ENCODE results near the gene MMGT1. TPM values are rescaled to one million over a fixed set of nuclear protein-coding genes. Genes with fewer than 3 reads are reported as not detected.

MMGT1 gene
- total RNA-seq, 1 donor from 2014 or later = 18.2 TPM

- Mint-ChIP-seq H3K4me1 (ENCODE audit: unreplicated experiment) (peaks cover 37% of the 10 kb centered on the region), H3K4me3 (ENCODE audit: unreplicated experiment) (peak overlapping the region; percentile 83), H3K36me3 (ENCODE audit: low read depth, unreplicated experiment) (no peaks in the 10 kb centered on the region), H3K27me3 (ENCODE audit: unreplicated experiment) (peaks cover 7% of the 10 kb centered on the region), H3K9me3 (ENCODE audit: unreplicated experiment) (no peaks in the 10 kb centered on the region), H3K27ac (ENCODE audit: unreplicated experiment) (no peak overlapping the region)
- no peak for TF ChIP-seq CTCF (IDR thresholded peaks at IDR 0.05; ENCODE audit: unreplicated experiment)
- DNase-seq (ENCODE audit: low spot score) = no peak
These were observed 10.5 kb upstream of the MMGT1 start for GRCh38 chrX:135984256-135984655.

GRCh38 chrX:135982860-135983259, 9.1 kb upstream of the MMGT1 start:
- peaks cover 5% of the 10 kb centered on the region for H3K27me3 Mint-ChIP-seq (ENCODE audit: unreplicated experiment)
- no peak overlapping the region for H3K27ac Mint-ChIP-seq (ENCODE audit: unreplicated experiment)
- H3K9me3 Mint-ChIP-seq (ENCODE audit: unreplicated experiment) = no peaks in the 10 kb centered on the region
- TF ChIP-seq CTCF (IDR thresholded peaks at IDR 0.05; ENCODE audit: unreplicated experiment) = no peak
- no peak for DNase-seq (ENCODE audit: low spot score)
- H3K4me3 Mint-ChIP-seq (ENCODE audit: unreplicated experiment) = no peak overlapping the region
- H3K4me1 Mint-ChIP-seq (ENCODE audit: unreplicated experiment) = peaks cover 40% of the 10 kb centered on the region
- no peaks in the 10 kb centered on the region for H3K36me3 Mint-ChIP-seq (ENCODE audit: low read depth, unreplicated experiment)

- DNase-seq (ENCODE audit: low spot score) = no peak
- H3K4me3 Mint-ChIP-seq (ENCODE audit: unreplicated experiment) = no peak overlapping the region
- H3K27me3 Mint-ChIP-seq (ENCODE audit: unreplicated experiment) = peaks cover 5% of the 10 kb centered on the region
- peaks cover 38% of the 10 kb centered on the region for H3K4me1 Mint-ChIP-seq (ENCODE audit: unreplicated experiment)
- no peaks in the 10 kb centered on the region for H3K36me3 Mint-ChIP-seq (ENCODE audit: low read depth, unreplicated experiment)
- H3K27ac Mint-ChIP-seq (ENCODE audit: unreplicated experiment) = peak overlapping the region; percentile 70
- TF ChIP-seq CTCF (IDR thresholded peaks at IDR 0.05; ENCODE audit: unreplicated experiment) = no peak
- H3K9me3 Mint-ChIP-seq (ENCODE audit: unreplicated experiment) = no peaks in the 10 kb centered on the region
These were observed 7.9 kb upstream of the MMGT1 start for GRCh38 chrX:135981668-135982067.

- no peak for DNase-seq (ENCODE audit: low spot score)
- Mint-ChIP-seq H3K27ac (ENCODE audit: unreplicated experiment) (peak overlapping the region; percentile 70), H3K27me3 (ENCODE audit: unreplicated experiment) (peaks cover 5% of the 10 kb centered on the region), H3K4me1 (ENCODE audit: unreplicated experiment) (peaks cover 37% of the 10 kb centered on the region), H3K36me3 (ENCODE audit: low read depth, unreplicated experiment) (no peaks in the 10 kb centered on the region), H3K9me3 (ENCODE audit: unreplicated experiment) (no peaks in the 10 kb centered on the region), H3K4me3 (ENCODE audit: unreplicated experiment) (no peak overlapping the region)
- TF ChIP-seq CTCF (IDR thresholded peaks at IDR 0.05; ENCODE audit: unreplicated experiment) = no peak
These were observed 7.2 kb upstream of the MMGT1 start for GRCh38 chrX:135981010-135981409.

- no peak for TF ChIP-seq CTCF (IDR thresholded peaks at IDR 0.05; ENCODE audit: unreplicated experiment)
- no peaks in the 10 kb centered on the region for H3K36me3 Mint-ChIP-seq (ENCODE audit: low read depth, unreplicated experiment)
- peaks cover 6% of the 10 kb centered on the region for H3K27me3 Mint-ChIP-seq (ENCODE audit: unreplicated experiment)
- H3K9me3 Mint-ChIP-seq (ENCODE audit: unreplicated experiment) = no peaks in the 10 kb centered on the region
- H3K4me3 Mint-ChIP-seq (ENCODE audit: unreplicated experiment) = no peak overlapping the region
- no peak overlapping the region for H3K27ac Mint-ChIP-seq (ENCODE audit: unreplicated experiment)
- no peak for DNase-seq (ENCODE audit: low spot score)
- H3K4me1 Mint-ChIP-seq (ENCODE audit: unreplicated experiment) = peaks cover 22% of the 10 kb centered on the region
These were observed 3.8 kb upstream of the MMGT1 start for GRCh38 chrX:135977611-135978010.

All from endothelial cell (in vitro differentiated cells).